ENCODE measurements around the gene MOK. TPM values are rescaled to one million over a fixed set of nuclear protein-coding genes. Genes with fewer than 3 reads are reported as not detected.

Gene MOK
- polyA plus RNA-seq, 2 donors: 7.2 to 8.3 TPM

- Histone ChIP-seq H3K27ac (ENCODE audit: low read depth in 2 of 2, low read length in 1 of 2) (no peak overlapping the region), H3K9me3 (ENCODE audit: control insufficient read depth in 2 of 2, insufficient read depth in 1 of 2, low read depth in 1 of 2, low read length in 1 of 2) (no peaks in the 10 kb centered on the region), H3K27me3 (ENCODE audit: control insufficient read depth in 1 of 2, insufficient read depth in 2 of 2, low read length in 2 of 2) (no peaks in the 10 kb centered on the region), H3K4me1 (ENCODE audit: control insufficient read depth in 2 of 2, insufficient read depth in 2 of 2, low read length in 1 of 2) (no peaks in the 10 kb centered on the region), H3K4me3 (ENCODE audit: low read depth in 1 of 2, low read length in 2 of 2) (no peak overlapping the region), H3K36me3 (ENCODE audit: control insufficient read depth in 2 of 2, insufficient read depth in 2 of 2, low read length in 1 of 2) (no peaks in the 10 kb centered on the region)
- 91 to 94% methylated on average over 4 of the region's 4 CpGs for WGBS, 2 donors
These were observed 65.7 kb downstream of the MOK start for GRCh38 chr14:102239231-102239630.

GRCh38 chr14:102238766-102239165, 66.2 kb downstream of the MOK start:
- 85 to 93% methylated on average over 3 of the region's 3 CpGs for WGBS, 2 donors

GRCh38 chr14:102238131-102238530, 66.8 kb downstream of the MOK start:
- Histone ChIP-seq H3K4me1 (ENCODE audit: control insufficient read depth in 2 of 2, insufficient read depth in 2 of 2, low read length in 1 of 2) (no peaks in the 10 kb centered on the region), H3K27me3 (ENCODE audit: control insufficient read depth in 1 of 2, insufficient read depth in 2 of 2, low read length in 2 of 2) (no peaks in the 10 kb centered on the region), H3K36me3 (ENCODE audit: control insufficient read depth in 2 of 2, insufficient read depth in 2 of 2, low read length in 1 of 2) (no peaks in the 10 kb centered on the region), H3K9me3 (ENCODE audit: control insufficient read depth in 2 of 2, insufficient read depth in 1 of 2, low read depth in 1 of 2, low read length in 1 of 2) (no peaks in the 10 kb centered on the region), H3K27ac (ENCODE audit: low read depth in 2 of 2, low read length in 1 of 2) (no peak overlapping the region), H3K4me3 (ENCODE audit: low read depth in 1 of 2, low read length in 2 of 2) (no peak overlapping the region)
- WGBS, 2 donors: 78 to 81% methylated on average over 4 of the region's 4 CpGs

More at GRCh38 chr14:102238766-102239165, 66.2 kb downstream of the MOK start:
- Histone ChIP-seq H3K27ac (ENCODE audit: low read depth in 2 of 2, low read length in 1 of 2) (no peak overlapping the region), H3K9me3 (ENCODE audit: control insufficient read depth in 2 of 2, insufficient read depth in 1 of 2, low read depth in 1 of 2, low read length in 1 of 2) (no peaks in the 10 kb centered on the region), H3K27me3 (ENCODE audit: control insufficient read depth in 1 of 2, insufficient read depth in 2 of 2, low read length in 2 of 2) (no peaks in the 10 kb centered on the region), H3K4me1 (ENCODE audit: control insufficient read depth in 2 of 2, insufficient read depth in 2 of 2, low read length in 1 of 2) (no peaks in the 10 kb centered on the region), H3K4me3 (ENCODE audit: low read depth in 1 of 2, low read length in 2 of 2) (no peak overlapping the region), H3K36me3 (ENCODE audit: control insufficient read depth in 2 of 2, insufficient read depth in 2 of 2, low read length in 1 of 2) (no peaks in the 10 kb centered on the region)

- no peak overlapping the region for H3K4me3 ChIP-seq (ENCODE audit: low read depth in 1 of 2, low read length in 2 of 2)
- no peaks in the 10 kb centered on the region for H3K4me1 ChIP-seq (ENCODE audit: control insufficient read depth in 2 of 2, insufficient read depth in 2 of 2, low read length in 1 of 2)
- no peak overlapping the region for H3K27ac ChIP-seq (ENCODE audit: low read depth in 2 of 2, low read length in 1 of 2)
- peaks cover 0 to 2% of the 10 kb centered on the region in 2 donors for H3K36me3 ChIP-seq (ENCODE audit: control insufficient read depth in 2 of 2, insufficient read depth in 2 of 2, low read length in 1 of 2)
- H3K27me3 ChIP-seq (ENCODE audit: control insufficient read depth in 1 of 2, insufficient read depth in 2 of 2, low read length in 2 of 2): no peaks in the 10 kb centered on the region
- H3K9me3 ChIP-seq (ENCODE audit: control insufficient read depth in 2 of 2, insufficient read depth in 1 of 2, low read depth in 1 of 2, low read length in 1 of 2): no peaks in the 10 kb centered on the region
- WGBS, 2 donors: 93 to 94% methylated on average over 12 of the region's 12 CpGs
These were observed 68.9 kb downstream of the MOK start for GRCh38 chr14:102236026-102236425.

- no peaks in the 10 kb centered on the region for H3K9me3 ChIP-seq (ENCODE audit: control insufficient read depth in 2 of 2, insufficient read depth in 1 of 2, low read depth in 1 of 2, low read length in 1 of 2)
- H3K4me3 ChIP-seq (ENCODE audit: low read depth in 1 of 2, low read length in 2 of 2): peak overlapping the region in 1 of 2 donors; percentile 10
- WGBS, 2 donors: 38 to 41% methylated on average over 19 of the region's 19 CpGs
- H3K36me3 ChIP-seq (ENCODE audit: control insufficient read depth in 2 of 2, insufficient read depth in 2 of 2, low read length in 1 of 2): peaks cover 0 to 4% of the 10 kb centered on the region in 2 donors
- H3K27ac ChIP-seq (ENCODE audit: low read depth in 2 of 2, low read length in 1 of 2): no peak overlapping the region
- no peaks in the 10 kb centered on the region for H3K4me1 ChIP-seq (ENCODE audit: control insufficient read depth in 2 of 2, insufficient read depth in 2 of 2, low read length in 1 of 2)
- no peaks in the 10 kb centered on the region for H3K27me3 ChIP-seq (ENCODE audit: control insufficient read depth in 1 of 2, insufficient read depth in 2 of 2, low read length in 2 of 2)
These were observed 69.6 kb downstream of the MOK start for GRCh38 chr14:102235275-102235897.

GRCh38 chr14:102234331-102235264, 70.4 kb downstream of the MOK start:
- H3K36me3 ChIP-seq (ENCODE audit: control insufficient read depth in 2 of 2, insufficient read depth in 2 of 2, low read length in 1 of 2): peaks cover 0 to 4% of the 10 kb centered on the region in 2 donors
- no peaks in the 10 kb centered on the region for H3K9me3 ChIP-seq (ENCODE audit: control insufficient read depth in 2 of 2, insufficient read depth in 1 of 2, low read depth in 1 of 2, low read length in 1 of 2)
- H3K27me3 ChIP-seq (ENCODE audit: control insufficient read depth in 1 of 2, insufficient read depth in 2 of 2, low read length in 2 of 2): no peaks in the 10 kb centered on the region
- H3K4me3 ChIP-seq (ENCODE audit: low read depth in 1 of 2, low read length in 2 of 2): peak overlapping the region in 1 of 2 donors; percentile 10
- no peak overlapping the region for H3K27ac ChIP-seq (ENCODE audit: low read depth in 2 of 2, low read length in 1 of 2)
- 70 to 72% methylated on average over 34 of the region's 34 CpGs for WGBS, 2 donors
- no peaks in the 10 kb centered on the region for H3K4me1 ChIP-seq (ENCODE audit: control insufficient read depth in 2 of 2, insufficient read depth in 2 of 2, low read length in 1 of 2)

- 89 to 93% methylated on average over 6 of the region's 6 CpGs for WGBS, 2 donors
- no peaks in the 10 kb centered on the region for H3K9me3 ChIP-seq (ENCODE audit: control insufficient read depth in 2 of 2, insufficient read depth in 1 of 2, low read depth in 1 of 2, low read length in 1 of 2)
- no peak overlapping the region for H3K27ac ChIP-seq (ENCODE audit: low read depth in 2 of 2, low read length in 1 of 2)
- no peak overlapping the region for H3K4me3 ChIP-seq (ENCODE audit: low read depth in 1 of 2, low read length in 2 of 2)
- no peaks in the 10 kb centered on the region for H3K4me1 ChIP-seq (ENCODE audit: control insufficient read depth in 2 of 2, insufficient read depth in 2 of 2, low read length in 1 of 2)
- H3K36me3 ChIP-seq (ENCODE audit: control insufficient read depth in 2 of 2, insufficient read depth in 2 of 2, low read length in 1 of 2): peaks cover 0 to 4% of the 10 kb centered on the region in 2 donors
- no peaks in the 10 kb centered on the region for H3K27me3 ChIP-seq (ENCODE audit: control insufficient read depth in 1 of 2, insufficient read depth in 2 of 2, low read length in 2 of 2)
These were observed 71.9 kb downstream of the MOK start for GRCh38 chr14:102233081-102233480.

- no peak overlapping the region for H3K27ac ChIP-seq (ENCODE audit: low read depth in 2 of 2, low read length in 1 of 2)
- H3K4me1 ChIP-seq (ENCODE audit: control insufficient read depth in 2 of 2, insufficient read depth in 2 of 2, low read length in 1 of 2): peaks cover 0 to 3% of the 10 kb centered on the region in 2 donors
- H3K9me3 ChIP-seq (ENCODE audit: control insufficient read depth in 2 of 2, insufficient read depth in 1 of 2, low read depth in 1 of 2, low read length in 1 of 2): no peaks in the 10 kb centered on the region
- H3K4me3 ChIP-seq (ENCODE audit: low read depth in 1 of 2, low read length in 2 of 2): no peak overlapping the region
- peaks cover 0 to 4% of the 10 kb centered on the region in 2 donors for H3K36me3 ChIP-seq (ENCODE audit: control insufficient read depth in 2 of 2, insufficient read depth in 2 of 2, low read length in 1 of 2)
- H3K27me3 ChIP-seq (ENCODE audit: control insufficient read depth in 1 of 2, insufficient read depth in 2 of 2, low read length in 2 of 2): no peaks in the 10 kb centered on the region
- WGBS, 2 donors: 91 to 92% methylated on average over 9 of the region's 9 CpGs
These were observed 72.7 kb downstream of the MOK start for GRCh38 chr14:102232348-102232625.

GRCh38 chr14:102231476-102232347, 73.3 kb downstream of the MOK start:
- Histone ChIP-seq H3K9me3 (ENCODE audit: control insufficient read depth in 2 of 2, insufficient read depth in 1 of 2, low read depth in 1 of 2, low read length in 1 of 2) (no peaks in the 10 kb centered on the region), H3K4me3 (ENCODE audit: low read depth in 1 of 2, low read length in 2 of 2) (no peak overlapping the region), H3K27ac (ENCODE audit: low read depth in 2 of 2, low read length in 1 of 2) (no peak overlapping the region), H3K27me3 (ENCODE audit: control insufficient read depth in 1 of 2, insufficient read depth in 2 of 2, low read length in 2 of 2) (no peaks in the 10 kb centered on the region), H3K36me3 (ENCODE audit: control insufficient read depth in 2 of 2, insufficient read depth in 2 of 2, low read length in 1 of 2) (peaks cover 0 to 4% of the 10 kb centered on the region in 2 donors), H3K4me1 (ENCODE audit: control insufficient read depth in 2 of 2, insufficient read depth in 2 of 2, low read length in 1 of 2) (peaks cover 0 to 3% of the 10 kb centered on the region in 2 donors)
- WGBS, 2 donors: 89% methylated on average over 22 of the region's 22 CpGs
